Measurements from ENCODE around the gene ATP1A4.

The ATP1A4 gene

DNA sequence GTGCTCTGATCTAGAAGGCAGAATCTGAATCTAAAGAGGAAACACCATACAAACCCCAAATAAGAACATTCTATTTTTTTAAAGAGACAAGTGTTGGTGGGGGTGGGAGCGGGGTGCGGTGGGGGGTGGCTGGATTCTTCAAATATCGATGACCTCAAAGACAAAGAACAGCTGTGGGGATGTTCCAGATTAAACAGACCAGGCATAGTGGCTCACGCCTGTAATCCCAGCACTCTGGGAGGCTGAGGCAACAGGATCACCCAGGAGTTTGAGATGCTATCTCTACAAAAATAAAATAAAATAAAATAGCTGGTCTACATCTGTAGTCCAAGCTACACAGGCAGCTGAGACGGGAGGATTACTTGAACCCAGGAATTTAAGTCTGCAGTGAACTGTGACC, 5.0 kb downstream of the ATP1A4 start:
- Histone ChIP-seq H3K4me1 (ENCODE audit: insufficient read depth, low read length) (no peaks in the 10 kb centered on the region), H3K9me3 (ENCODE audit: insufficient read depth, low read length, severe bottlenecking) (no peaks in the 10 kb centered on the region), H3K79me2 (ENCODE audit: insufficient read depth, low read length) (no peaks in the 10 kb centered on the region), H3K4me3 (ENCODE audit: low read depth in 1 of 2, low read length in 2 of 2) (no peak overlapping the region), H2AFZ (ENCODE audit: low read depth, low read length) (no peak overlapping the region), H3K27me3 (ENCODE audit: insufficient read depth, low read length, poor library complexity) (peaks cover 43% of the 10 kb centered on the region), H3K9ac (ENCODE audit: low read depth, low read length) (no peak overlapping the region), H3K4me2 (ENCODE audit: insufficient read depth, low read length) (no peak overlapping the region), H4K20me1 (ENCODE audit: insufficient read depth, low read length) (no peaks in the 10 kb centered on the region), H3K36me3 (ENCODE audit: insufficient read depth, low read length) (no peaks in the 10 kb centered on the region), H3K27ac (ENCODE audit: low read length) (no peak overlapping the region)
- TF ChIP-seq EZH2 (IDR thresholded peaks at IDR 0.05; ENCODE audit: borderline replicate concordance, low read depth, low read length, severe bottlenecking): no peak
- TF ChIP-seq, protein P1, sequence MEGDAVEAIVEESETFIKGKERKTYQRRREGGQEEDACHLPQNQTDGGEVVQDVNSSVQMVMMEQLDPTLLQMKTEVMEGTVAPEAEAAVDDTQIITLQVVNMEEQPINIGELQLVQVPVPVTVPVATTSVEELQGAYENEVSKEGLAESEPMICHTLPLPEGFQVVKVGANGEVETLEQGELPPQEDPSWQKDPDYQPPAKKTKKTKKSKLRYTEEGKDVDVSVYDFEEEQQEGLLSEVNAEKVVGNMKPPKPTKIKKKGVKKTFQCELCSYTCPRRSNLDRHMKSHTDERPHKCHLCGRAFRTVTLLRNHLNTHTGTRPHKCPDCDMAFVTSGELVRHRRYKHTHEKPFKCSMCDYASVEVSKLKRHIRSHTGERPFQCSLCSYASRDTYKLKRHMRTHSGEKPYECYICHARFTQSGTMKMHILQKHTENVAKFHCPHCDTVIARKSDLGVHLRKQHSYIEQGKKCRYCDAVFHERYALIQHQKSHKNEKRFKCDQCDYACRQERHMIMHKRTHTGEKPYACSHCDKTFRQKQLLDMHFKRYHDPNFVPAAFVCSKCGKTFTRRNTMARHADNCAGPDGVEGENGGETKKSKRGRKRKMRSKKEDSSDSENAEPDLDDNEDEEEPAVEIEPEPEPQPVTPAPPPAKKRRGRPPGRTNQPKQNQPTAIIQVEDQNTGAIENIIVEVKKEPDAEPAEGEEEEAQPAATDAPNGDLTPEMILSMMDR (IDR thresholded peaks at IDR 0.05; ENCODE audit: borderline replicate concordance, extremely low read depth, low read length, poor library complexity, severe bottlenecking): no peak
- ATAC-seq (ENCODE audit: insufficient read depth, low read depth) (no peak), DNase-seq (no peak)

DNA sequence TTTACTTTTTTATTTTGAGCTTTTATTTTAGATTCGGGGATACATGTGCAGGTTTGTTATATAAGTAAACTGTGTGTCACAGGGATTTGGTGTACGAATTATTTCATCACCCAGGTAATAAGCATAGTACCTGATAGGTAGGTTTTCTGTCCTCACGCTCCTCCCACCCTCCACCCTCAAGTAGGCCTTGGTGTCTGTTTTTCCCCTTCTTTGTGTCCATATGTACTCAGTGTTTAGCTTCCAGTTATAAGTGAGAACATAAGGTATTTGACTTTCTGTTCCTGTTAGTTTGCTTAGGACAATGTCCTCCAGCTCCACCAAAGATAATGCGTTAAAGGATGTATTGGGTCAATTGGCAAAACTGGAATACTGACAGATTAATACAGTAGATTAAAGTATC, 5.8 kb downstream of the ATP1A4 start:
- H3K36me3 ChIP-seq (ENCODE audit: insufficient read depth, low read length): no peaks in the 10 kb centered on the region
- DNase-seq: no peak
- no peak for ATAC-seq (ENCODE audit: insufficient read depth, low read depth)

DNA sequence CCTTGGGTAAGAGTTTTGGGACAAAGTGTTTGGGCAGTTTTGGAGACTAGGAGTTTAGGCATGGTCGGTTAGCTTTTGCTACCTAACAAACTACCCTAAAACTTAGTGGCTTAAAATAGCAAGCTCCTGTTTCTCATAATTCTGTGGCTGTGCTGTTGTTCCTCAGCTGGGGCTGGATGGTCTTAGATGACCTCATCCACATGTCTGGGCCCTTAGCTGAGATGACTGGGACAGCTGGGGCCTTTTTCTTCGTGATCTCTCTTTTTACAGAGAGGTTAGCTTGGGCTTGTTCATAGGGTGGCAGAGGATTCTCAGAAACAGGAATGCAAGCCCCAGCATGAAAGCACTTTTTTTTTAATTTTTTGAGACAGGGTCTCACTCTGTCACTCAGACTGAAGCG, 6.6 kb downstream of the ATP1A4 start:
- no peak overlapping the region for H3K4me2 ChIP-seq (ENCODE audit: insufficient read depth, low read length)
- peaks cover 50% of the 10 kb centered on the region for H3K27me3 ChIP-seq (ENCODE audit: insufficient read depth, low read length, poor library complexity)
- no peaks in the 10 kb centered on the region for H3K36me3 ChIP-seq (ENCODE audit: insufficient read depth, low read length)
- no peak for ATAC-seq (ENCODE audit: insufficient read depth, low read depth)
- DNase-seq: no peak
- no peak overlapping the region for H3K9ac ChIP-seq (ENCODE audit: low read depth, low read length)
- H3K4me3 ChIP-seq (ENCODE audit: low read depth in 1 of 2, low read length in 2 of 2): no peak overlapping the region
- H3K27ac ChIP-seq (ENCODE audit: low read length): no peak overlapping the region
- H2AFZ ChIP-seq (ENCODE audit: low read depth, low read length): no peak overlapping the region
- no peaks in the 10 kb centered on the region for H3K4me1 ChIP-seq (ENCODE audit: insufficient read depth, low read length)
- no peaks in the 10 kb centered on the region for H3K9me3 ChIP-seq (ENCODE audit: insufficient read depth, low read length, severe bottlenecking)
- no peaks in the 10 kb centered on the region for H4K20me1 ChIP-seq (ENCODE audit: insufficient read depth, low read length)
- no peaks in the 10 kb centered on the region for H3K79me2 ChIP-seq (ENCODE audit: insufficient read depth, low read length)
- no peak for TF ChIP-seq EZH2 (IDR thresholded peaks at IDR 0.05; ENCODE audit: borderline replicate concordance, low read depth, low read length, severe bottlenecking)

More for the DNA sequence above, 5.8 kb downstream of the ATP1A4 start:
- Histone ChIP-seq H2AFZ (ENCODE audit: low read depth, low read length) (no peak overlapping the region), H3K79me2 (ENCODE audit: insufficient read depth, low read length) (no peaks in the 10 kb centered on the region), H3K27me3 (ENCODE audit: insufficient read depth, low read length, poor library complexity) (peaks cover 46% of the 10 kb centered on the region), H3K4me2 (ENCODE audit: insufficient read depth, low read length) (no peak overlapping the region), H3K9me3 (ENCODE audit: insufficient read depth, low read length, severe bottlenecking) (no peaks in the 10 kb centered on the region), H3K27ac (ENCODE audit: low read length) (no peak overlapping the region), H3K4me1 (ENCODE audit: insufficient read depth, low read length) (no peaks in the 10 kb centered on the region), H3K9ac (ENCODE audit: low read depth, low read length) (no peak overlapping the region), H4K20me1 (ENCODE audit: insufficient read depth, low read length) (no peaks in the 10 kb centered on the region), H3K4me3 (ENCODE audit: low read depth in 1 of 2, low read length in 2 of 2) (no peak overlapping the region)
- no peak for TF ChIP-seq EZH2 (IDR thresholded peaks at IDR 0.05; ENCODE audit: borderline replicate concordance, low read depth, low read length, severe bottlenecking)
- TF ChIP-seq, protein P1 (IDR thresholded peaks at IDR 0.05; ENCODE audit: borderline replicate concordance, extremely low read depth, low read length, poor library complexity, severe bottlenecking): no peak

DNA sequence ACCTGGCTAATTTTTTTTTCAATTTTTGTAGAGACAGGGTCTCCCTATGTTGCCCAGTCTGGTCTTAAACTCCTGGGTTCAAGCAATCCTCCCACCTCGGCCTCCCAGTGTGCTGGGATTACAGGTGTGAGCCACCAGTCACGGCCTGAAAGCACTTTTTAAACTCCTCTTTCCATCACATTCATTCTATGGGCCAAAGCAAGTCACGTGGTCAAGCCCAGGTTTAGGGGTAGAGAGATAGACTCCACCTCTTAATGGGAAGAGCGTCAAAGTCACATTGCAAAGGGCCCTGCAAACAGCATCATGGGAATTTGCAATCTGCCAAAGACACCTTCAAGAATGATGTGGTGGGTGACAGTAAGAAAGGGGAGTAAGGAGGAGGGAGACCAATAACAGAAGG, 7.1 kb downstream of the ATP1A4 start:
- Histone ChIP-seq H3K27ac (ENCODE audit: low read length) (no peak overlapping the region), H3K4me2 (ENCODE audit: insufficient read depth, low read length) (no peak overlapping the region), H3K4me3 (ENCODE audit: low read depth in 1 of 2, low read length in 2 of 2) (no peak overlapping the region), H3K36me3 (ENCODE audit: insufficient read depth, low read length) (no peaks in the 10 kb centered on the region), H3K9ac (ENCODE audit: low read depth, low read length) (no peak overlapping the region), H3K9me3 (ENCODE audit: insufficient read depth, low read length, severe bottlenecking) (no peaks in the 10 kb centered on the region), H3K4me1 (ENCODE audit: insufficient read depth, low read length) (no peaks in the 10 kb centered on the region), H2AFZ (ENCODE audit: low read depth, low read length) (no peak overlapping the region), H3K27me3 (ENCODE audit: insufficient read depth, low read length, poor library complexity) (peaks cover 50% of the 10 kb centered on the region), H3K79me2 (ENCODE audit: insufficient read depth, low read length) (no peaks in the 10 kb centered on the region), H4K20me1 (ENCODE audit: insufficient read depth, low read length) (no peaks in the 10 kb centered on the region)
- ATAC-seq (ENCODE audit: insufficient read depth, low read depth) (no peak), DNase-seq (no peak)
- TF ChIP-seq, protein P1 (IDR thresholded peaks at IDR 0.05; ENCODE audit: borderline replicate concordance, extremely low read depth, low read length, poor library complexity, severe bottlenecking): no peak
- TF ChIP-seq EZH2 (IDR thresholded peaks at IDR 0.05; ENCODE audit: borderline replicate concordance, low read depth, low read length, severe bottlenecking): no peak

Measured in DND-41 (cell line).